Left cardiac atrium (tissue), 4 donors: ENCODE measurements around the gene MRPL14. TPM values are rescaled to one million over a fixed set of nuclear protein-coding genes. Genes with fewer than 3 reads are reported as not detected.
A peak's percentile ranks its signal among the peaks of the same experiment; 100 is the strongest.

Experiments used
- ATAC-seq, 2 donors: fragments of 200-7000 bp; cut with Tn5 transposase; one replicate each; pipeline ENCODE4 v1.9.1; 2020; ENCODE audit warnings: mild to moderate bottlenecking in 2 of 2, moderate library complexity in 2 of 2
- DNase-seq: peaks from one replicate; pipeline ENCODE4 v3.0.0-alpha.2; 2020
- intact Hi-C, 2 donors: fragments of 100-400 bp; cut with DNase I; formaldehyde crosslinking; loops; one replicate each; pipeline versions ENCODE4 v1.14.1 to v1.15.1; 2022 to 2023
- total RNA-seq, 2 donors: library from RNA; stranded (reverse); fragmentation: NEBNext Ultra II Directional; extraction: Animal tissue kit (Norgen Biotek cat#: 25700); gene quantifications; one replicate each; pipeline ENCODE4 v1.2.1, GENCODE V29; 2021
- donor health status: DM: no; HTN: yes; CAD: no.
- donor health status: DM: no; HTN: yes; CAD: no; lungs with severe emphysema.
- donor health status: DM: yes; HTN: yes; CAD: no.
- donor health status: Dilated cardiomyopathy.

The MRPL14 gene
- total RNA-seq, 2 donors from 2014 or later, result 32.4 to 41.2 TPM

- DNase-seq (no peak), ATAC-seq (no peak)
- intact Hi-C loops, result no loop called here
Observed at GRCh38 chr6:44132476-44132875, 5.2 kb upstream of the MRPL14 start.

GRCh38 chr6:44131892-44132291 is 4.6 kb upstream of the MRPL14 start:
- intact Hi-C loops, result no loop called here
- no peak for ATAC-seq
- no peak for DNase-seq

- intact Hi-C loops, result no loop called here
- DNase-seq, result no peak
Observed at GRCh38 chr6:44129841-44130322, 2.6 kb upstream of the MRPL14 start.

GRCh38 chr6:44128020-44128917 is 1.0 kb upstream of the MRPL14 start:
- intact Hi-C loops, result no loop called here
- DNase-seq (peak; percentile 61), ATAC-seq (peak; percentile 51 to 62)

More at GRCh38 chr6:44129841-44130322, 2.6 kb upstream of the MRPL14 start:
- no peak for ATAC-seq

- ATAC-seq (peak; percentile 69 to 74), DNase-seq (peak; percentile 60)
- intact Hi-C loops, result no loop called here
Observed at GRCh38 chr6:44126320-44127149, 717 bp downstream of the MRPL14 start.

- no peak for DNase-seq
- no peak for ATAC-seq
- intact Hi-C loops, result no loop called here
Observed at GRCh38 chr6:44123544-44123943, 3.7 kb downstream of the MRPL14 start.

GRCh38 chr6:44122801-44123200 is 4.5 kb downstream of the MRPL14 start:
- intact Hi-C loops, result no loop called here
- ATAC-seq (no peak), DNase-seq (no peak)

GRCh38 chr6:44120692-44121443 is 6.4 kb downstream of the MRPL14 start:
- ATAC-seq (peak in 1 of 2 donors; percentile 14), DNase-seq (no peak)
- intact Hi-C loops, result no loop called here

- ATAC-seq, result peak in 1 of 2 donors; percentile 41
- intact Hi-C loops, result no loop called here
Observed at GRCh38 chr6:44119704-44120262, 7.5 kb downstream of the MRPL14 start.

GRCh38 chr6:44117397-44118128 is 9.7 kb downstream of the MRPL14 start:
- intact Hi-C loops, result no loop called here
- no peak for DNase-seq
- ATAC-seq, result no peak

More at GRCh38 chr6:44119704-44120262, 7.5 kb downstream of the MRPL14 start:
- no peak for DNase-seq

GRCh38 chr6:44116641-44117382 is 10.4 kb downstream of the MRPL14 start:
- intact Hi-C loops, result no loop called here
- DNase-seq (no peak), ATAC-seq (no peak)

- intact Hi-C loops, result no loop called here
- ATAC-seq (no peak), DNase-seq (no peak)
Observed at GRCh38 chr6:44115866-44116265, 11.4 kb downstream of the MRPL14 start.

- DNase-seq, result no peak
- intact Hi-C loops, result no loop called here
- no peak for ATAC-seq
Observed at GRCh38 chr6:44113414-44113813, 13.8 kb downstream of the MRPL14 start.

GRCh38 chr6:44111434-44112417 is 15.5 kb downstream of the MRPL14 start:
- ATAC-seq (no peak), DNase-seq (no peak)
- intact Hi-C loops, result no loop called here

- DNase-seq, result no peak
- intact Hi-C loops, result no loop called here
- no peak for ATAC-seq
Observed at GRCh38 chr6:44110966-44111365, 16.3 kb downstream of the MRPL14 start.

- intact Hi-C loops, result no loop called here
- peak; percentile 77 to 87 for ATAC-seq
- no peak for DNase-seq
Observed at GRCh38 chr6:44110005-44110676, 17.1 kb downstream of the MRPL14 start.
